ENCODE data around the gene TMEM171.

TMEM171 gene, protein sequence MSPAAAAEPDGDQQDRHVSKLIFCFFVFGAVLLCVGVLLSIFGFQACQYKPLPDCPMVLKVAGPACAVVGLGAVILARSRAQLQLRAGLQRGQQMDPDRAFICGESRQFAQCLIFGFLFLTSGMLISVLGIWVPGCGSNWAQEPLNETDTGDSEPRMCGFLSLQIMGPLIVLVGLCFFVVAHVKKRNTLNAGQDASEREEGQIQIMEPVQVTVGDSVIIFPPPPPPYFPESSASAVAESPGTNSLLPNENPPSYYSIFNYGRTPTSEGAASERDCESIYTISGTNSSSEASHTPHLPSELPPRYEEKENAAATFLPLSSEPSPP

DNA sequence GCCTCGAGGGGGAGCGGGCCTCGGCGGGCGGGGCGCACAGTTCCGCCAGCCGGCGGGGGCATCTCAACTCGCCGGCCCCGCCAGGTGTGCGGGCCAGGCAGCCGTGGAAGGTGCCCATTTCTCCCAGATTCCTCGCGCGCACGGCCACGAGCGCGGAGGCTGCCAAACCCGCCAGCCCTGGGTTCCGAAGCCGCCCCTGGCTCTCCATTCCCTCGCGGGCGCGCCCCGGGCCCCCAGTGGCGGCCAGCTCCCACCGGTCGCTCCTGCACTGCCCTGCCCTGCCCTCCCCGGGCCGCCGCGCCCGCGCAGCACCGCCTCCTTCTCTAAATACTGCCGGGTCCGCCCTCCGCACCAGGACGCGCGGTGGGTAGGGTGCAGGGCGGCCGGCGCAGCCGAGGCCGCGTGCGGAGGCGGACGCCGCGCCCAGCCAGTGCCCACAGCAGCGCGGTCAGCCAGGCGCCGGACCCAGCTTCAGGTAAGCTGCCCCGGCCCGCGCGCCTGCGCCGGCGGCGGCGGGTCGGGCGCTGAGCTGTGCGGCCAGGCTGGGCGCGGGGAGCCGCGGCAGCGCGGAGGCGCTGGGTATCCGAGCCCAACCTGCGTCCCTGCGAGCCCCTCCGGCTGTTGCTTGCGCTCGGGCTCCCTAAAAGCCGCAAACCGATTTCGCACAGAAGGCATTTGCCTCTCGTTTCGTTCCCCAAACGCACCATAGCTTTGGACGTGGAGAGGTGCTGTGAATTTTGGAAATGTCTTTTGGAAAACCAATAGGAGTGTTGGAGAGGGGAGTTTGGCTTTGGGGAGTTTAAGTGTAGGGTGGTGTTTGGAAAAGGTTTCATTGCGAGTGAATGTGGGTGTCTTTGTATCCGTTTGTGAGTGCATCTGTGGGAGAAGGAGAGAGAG is at the start of gene TMEM171:
TSS of gene TMEM171 (plus strand) at position 354 of the 897 bp plus-strand sequence. CDS start 2,799 bp downstream, outside the sequence.
- peak; percentile 49 for DNase-seq (ENCODE audit: low read depth)

DNA sequence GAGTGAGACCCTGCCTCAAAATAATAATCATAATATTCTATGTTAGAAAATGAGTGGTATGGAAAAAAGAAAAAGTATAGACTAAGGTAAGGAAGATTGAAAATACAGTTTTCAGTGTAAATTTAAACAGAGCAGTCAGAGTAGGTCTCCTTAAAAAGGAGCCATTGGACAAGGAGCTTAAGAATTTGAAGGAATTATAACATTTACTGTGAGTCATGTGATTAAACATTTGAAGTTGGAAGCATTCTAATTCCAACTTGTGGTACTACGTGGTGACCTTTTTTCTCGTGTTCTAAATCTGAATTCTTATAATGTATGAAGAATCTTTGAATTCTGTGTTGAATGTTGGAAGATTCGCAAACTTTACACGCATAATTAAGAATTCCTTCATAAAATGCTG is 39.3 kb upstream of the TMEM171 start:
- DNase-seq (ENCODE audit: low read depth) = no peak

DNA sequence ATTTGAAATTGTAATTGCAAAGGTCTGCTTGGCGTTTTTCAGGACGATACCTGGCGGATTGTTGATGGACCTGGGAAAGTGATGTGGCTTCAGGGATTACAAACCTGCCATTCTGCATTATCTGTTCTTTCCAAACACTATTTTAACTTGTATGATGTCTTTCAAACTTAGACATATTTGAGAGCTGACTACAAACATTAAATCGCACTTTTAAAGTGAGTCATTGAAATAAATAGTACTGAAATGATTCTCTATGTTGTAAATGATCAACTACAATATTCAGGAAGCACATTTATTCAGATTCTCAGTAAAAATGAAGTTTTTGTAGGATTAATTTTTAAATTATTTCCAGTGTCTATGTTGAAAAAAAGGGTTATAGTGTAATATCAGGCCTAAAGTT is 32.3 kb upstream of the TMEM171 start:
- peak; percentile 34 for DNase-seq (ENCODE audit: low read depth)

DNA sequence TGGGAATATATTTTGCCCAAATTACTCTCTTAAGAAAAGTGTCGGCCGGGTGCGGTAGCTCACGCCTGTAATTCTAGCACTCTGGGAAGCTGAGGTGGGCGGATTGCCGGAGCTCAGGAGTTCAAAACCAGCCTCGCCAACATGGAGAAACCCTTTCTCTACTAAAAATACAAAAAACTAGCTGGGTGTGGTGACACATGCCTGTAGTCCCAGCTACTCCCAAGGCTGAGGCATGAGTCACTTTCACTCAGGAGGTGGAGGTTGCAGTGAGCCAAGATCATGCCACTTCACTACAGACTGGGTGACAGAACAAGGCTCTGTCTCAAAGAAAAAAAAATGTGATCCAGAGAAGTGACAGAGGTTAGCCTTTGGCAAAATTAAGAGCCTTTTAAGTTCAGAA is 26.4 kb upstream of the TMEM171 start:
- peak; percentile 84 for DNase-seq (ENCODE audit: low read depth)

DNA sequence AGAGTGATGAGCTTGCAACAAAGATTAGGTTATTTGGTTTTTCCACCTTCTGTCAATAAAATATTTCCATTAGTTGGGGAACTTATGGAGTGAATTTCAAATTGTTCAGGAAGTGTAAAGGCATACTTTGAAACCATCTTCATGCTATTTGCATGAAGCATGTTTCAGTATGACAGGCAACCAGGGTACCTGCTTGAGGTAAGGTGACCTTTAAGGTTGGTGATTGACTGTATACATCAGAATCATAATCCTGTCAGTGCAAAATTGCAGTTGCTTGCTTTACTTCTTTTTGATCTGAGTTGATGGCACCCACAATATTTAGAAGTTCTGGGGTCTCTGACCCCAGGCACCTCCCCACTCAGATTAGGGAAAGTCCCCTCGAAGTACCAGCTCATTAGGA is 26.0 kb upstream of the TMEM171 start:
- no peak for DNase-seq (ENCODE audit: low read depth)

DNA sequence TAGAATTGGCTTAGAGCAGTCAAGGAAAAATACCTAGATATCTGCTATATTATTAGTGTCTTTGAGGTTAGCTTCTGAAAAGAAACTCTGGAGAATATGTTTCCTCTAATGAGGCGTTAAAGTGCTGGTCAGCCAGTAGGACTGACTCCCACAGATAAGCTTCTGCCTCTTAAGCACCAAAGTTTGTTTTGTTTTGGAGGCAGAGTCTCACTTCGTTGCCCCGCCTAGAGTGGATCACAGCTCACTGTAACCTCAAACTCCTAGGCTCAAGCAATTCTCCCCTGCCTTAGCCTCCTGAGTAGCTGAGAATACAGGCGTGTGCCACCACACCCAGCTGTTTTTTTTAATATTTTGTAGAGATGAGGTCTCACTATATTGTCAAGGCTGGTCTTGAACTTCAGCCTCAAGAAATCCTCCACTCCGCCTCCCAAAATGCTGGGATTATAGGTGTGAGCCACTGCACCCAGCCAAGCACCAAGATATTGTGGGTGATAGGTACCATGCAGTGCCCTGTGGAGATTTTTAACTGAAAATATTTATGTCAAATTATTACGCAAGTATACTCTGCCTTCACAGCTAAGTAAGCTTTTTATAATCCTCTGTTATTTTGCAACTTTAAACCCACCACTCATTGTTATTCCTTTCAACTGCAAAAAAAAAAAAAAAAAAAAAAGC is 24.7 kb upstream of the TMEM171 start:
- no peak for DNase-seq (ENCODE audit: low read depth)

DNA sequence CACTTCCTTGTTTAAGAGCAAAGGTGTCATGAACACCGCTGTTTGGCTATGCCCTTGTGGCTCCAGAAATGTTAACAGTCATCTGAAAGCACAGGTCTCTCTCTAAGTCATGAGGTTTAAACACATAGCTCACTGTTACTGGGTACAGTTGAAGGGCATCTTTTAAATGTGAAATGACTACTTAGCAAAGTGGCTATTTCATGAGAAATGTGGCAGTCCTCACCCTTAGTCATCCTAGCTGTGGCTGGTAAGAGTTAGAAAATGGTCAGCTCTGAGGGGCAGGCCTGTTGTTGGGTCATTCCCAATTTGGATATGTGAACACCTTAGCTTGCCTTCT is 24.2 kb upstream of the TMEM171 start:
- no peak for DNase-seq (ENCODE audit: low read depth)

DNA sequence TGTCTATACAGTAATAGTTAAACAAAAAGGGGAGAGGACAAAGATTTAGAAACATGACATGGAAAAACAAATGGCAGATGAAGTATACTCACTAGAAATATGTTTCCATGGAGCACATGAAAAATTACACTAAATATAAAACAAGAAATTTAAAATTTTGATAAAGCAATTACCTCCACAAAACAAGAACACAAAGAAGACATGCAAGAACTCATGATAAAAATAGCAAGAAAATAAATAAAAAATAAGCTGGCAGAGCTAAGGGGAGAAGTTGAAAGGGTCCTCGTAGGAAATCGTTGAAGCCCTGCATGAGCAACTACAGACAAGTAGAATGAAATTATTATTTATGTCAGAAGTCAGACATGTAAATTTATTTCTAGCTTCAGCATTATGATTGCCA is 22.6 kb upstream of the TMEM171 start:
- no peak for DNase-seq (ENCODE audit: low read depth)

DNA sequence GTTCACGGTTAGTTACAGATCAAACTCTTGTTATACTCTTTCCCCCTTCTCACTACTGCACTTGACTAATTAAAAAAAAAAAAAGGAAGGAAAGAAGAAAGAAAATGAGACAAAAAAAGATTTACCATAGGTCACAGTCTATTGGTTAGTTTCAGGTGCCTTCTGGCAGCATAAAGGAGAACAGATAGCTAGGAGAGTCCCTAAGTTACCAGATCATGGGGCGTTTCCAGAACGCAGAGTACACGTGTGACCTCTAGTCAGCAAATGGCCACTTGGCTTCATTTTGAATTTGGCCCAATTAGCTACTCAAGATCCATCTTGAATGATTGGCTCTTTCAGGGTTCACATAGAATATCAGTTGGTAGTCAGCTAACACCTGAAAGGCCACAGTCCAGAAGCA is 20.3 kb upstream of the TMEM171 start:
- DNase-seq (ENCODE audit: low read depth) = no peak

DNA sequence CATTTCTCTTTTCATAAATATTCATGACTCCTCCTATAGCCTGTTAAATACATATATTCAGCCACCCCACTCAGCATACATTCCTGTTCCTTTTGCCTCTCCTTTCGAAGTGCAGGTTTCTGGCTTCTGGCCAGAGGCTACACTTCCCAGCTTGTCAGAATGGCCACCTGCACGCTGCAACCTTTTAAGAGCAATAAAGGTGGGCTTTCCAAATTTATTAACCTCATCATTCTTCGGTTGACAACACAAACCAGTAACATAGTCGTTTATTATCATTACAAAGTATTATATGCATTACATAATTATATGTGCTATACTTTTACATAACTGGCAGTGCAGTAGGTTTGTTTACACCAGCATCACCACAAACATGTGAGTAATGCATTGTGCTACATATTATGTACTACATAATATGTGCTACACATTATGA is 16.5 kb upstream of the TMEM171 start:
- no peak for DNase-seq (ENCODE audit: low read depth)

DNA sequence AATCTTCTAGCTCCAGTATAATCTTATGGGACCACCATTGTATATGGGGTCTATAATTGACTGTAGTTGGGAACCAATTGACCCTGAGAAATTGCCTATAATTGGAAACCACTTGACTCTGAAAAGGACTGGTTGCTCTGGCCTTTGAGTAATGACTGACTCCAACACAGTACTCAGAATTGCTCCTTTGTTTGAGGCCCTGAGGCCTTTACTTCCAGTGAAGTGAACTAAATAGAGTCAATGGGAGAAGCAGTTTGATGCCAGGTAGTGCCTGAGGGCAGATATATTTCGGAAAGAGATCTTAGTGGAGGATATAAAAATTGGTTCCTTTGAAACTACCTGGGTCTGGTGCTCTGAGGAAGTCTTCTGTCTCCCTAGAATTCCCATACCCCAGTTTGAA is 16.0 kb upstream of the TMEM171 start:
- no peak for DNase-seq (ENCODE audit: low read depth)

DNA sequence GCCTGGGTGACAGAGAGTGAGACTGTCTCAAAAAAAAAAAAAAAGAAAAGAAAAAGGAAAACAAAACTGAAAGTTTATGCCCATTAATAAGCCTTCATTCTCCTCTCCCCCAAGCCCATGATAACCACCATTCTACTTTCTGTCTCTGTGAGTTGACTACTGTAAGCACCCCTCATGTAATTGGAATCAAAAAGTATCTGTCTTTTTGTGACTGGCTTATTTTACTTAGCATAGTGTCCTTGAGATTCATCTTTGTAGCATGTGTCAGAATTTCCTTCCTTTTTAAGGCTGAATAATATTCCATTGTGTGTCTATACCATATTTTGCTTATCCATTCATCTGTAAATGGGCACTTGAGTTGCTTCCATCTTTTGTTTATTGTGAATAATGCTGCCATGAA is 14.0 kb upstream of the TMEM171 start:
- no peak for DNase-seq (ENCODE audit: low read depth)

DNA sequence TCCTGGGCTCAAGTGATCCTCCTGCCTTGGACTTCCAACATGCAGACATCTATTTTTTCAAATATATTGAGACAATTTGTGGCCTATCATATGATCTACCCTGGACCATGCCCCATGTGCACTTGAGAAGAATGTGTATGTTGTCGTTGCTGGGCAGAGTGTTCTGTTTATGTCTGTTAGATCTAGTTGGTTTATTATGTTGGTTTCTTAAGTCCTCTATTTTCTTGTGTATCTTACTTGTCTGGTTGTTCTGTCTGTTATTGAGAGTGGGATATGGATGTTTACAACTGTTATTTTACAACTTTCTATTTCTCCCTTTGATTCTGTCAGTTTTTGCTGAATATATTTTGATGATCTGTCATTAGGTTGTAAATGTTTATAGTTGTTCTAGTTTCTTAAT is 10.2 kb upstream of the TMEM171 start:
- no peak for DNase-seq (ENCODE audit: low read depth)

DNA sequence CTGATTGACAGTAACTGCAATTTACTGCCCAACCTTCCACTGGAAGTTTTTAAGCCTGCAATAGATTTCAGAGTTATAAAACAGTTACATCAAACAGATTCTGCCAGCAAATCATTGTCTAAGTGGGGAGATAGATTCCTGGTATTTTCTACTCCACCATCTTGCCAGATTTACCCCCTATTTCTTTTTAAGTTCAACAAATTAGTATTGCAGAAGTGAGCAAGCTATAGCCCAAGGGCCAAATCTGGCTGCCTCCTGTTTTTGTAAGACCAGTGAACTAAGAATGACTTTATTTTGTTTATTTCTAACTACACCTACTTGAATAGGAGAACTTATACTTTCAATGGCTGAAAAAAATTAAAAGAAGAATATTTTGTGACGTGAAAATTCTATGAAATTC is 8.8 kb upstream of the TMEM171 start:
- DNase-seq (ENCODE audit: low read depth) = no peak

DNA sequence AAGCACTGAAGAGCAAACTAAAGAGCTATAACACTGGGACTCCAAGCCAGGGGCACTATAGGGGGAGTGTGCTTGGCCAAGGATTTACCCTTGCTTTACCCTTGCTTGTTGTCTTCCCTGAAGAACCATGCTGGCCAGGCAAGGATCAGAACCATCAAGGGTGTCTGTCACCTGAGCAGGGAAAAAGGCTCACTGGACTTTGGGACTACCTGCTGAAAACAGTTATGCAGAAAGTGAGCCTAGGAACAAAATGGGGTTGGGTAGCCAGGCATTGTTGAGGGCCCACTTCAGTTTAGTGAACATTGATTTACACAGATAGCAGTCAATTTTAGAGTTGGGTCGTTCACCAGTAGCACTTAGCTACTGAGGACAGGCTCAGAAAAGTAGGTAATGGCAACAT is 8.0 kb upstream of the TMEM171 start:
- no peak for DNase-seq (ENCODE audit: low read depth)

DNA sequence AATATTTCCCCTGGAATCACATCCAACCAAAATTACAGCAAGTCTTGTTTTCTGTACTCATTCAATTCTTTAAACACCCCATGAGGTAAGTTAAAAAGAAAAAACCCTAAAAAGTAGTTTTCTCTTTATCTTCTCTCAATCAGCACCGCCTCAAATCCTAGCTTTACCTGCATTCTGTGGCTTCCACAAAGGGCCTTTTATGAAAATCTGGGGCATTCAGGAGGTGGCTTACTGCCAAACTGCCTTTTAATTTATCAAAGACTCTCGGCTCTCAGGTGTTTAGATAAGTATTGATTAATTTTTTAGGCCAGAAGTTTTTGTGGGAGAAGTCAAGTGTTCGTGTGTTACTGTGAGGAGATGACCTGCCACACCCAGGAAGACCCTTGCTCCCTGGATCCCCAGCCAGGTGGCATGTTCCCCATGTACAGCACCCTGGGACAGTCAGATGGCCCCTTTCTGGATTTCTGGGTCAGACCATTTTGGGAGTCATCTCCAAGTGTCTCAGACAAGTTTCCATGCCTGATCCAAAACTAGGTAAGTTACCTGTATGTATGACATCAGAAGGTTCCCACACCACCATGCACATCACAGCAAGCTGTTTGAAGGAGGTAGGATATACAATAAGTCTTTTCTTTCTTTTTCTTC is 6.2 kb upstream of the TMEM171 start:
- DNase-seq (ENCODE audit: low read depth) = no peak

DNA sequence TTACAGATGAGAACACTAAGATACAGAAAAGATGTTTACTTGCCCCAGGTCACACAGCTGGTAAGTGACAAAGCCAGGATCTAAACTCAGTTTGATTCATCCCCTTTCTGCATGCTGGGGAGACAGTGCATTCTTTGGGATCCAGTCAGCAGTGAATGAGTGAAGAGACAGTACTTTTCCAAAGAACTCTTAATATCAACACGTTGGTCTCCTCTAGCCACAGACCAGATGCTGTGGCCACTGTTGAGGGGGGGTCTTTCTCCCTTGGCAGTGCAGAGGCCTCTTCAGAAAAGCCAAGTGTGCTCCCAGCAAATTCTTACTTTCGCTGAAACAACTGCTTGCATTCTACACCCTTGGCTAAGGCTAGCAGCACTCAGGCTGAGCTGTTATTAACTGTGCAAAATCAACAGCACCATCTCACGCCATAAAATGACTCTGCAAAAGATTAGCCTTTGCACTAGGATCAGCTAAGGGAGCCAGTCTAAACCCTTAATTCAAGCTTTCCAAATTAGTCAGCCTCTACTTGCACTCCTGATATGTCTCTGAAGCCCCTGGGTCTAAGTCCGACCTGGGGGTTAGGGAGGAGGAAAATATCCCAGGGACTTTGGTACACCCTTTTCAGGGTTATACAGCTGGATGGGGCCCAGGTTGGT is 4.8 kb upstream of the TMEM171 start:
- DNase-seq (ENCODE audit: low read depth) = peak; percentile 96

DNA sequence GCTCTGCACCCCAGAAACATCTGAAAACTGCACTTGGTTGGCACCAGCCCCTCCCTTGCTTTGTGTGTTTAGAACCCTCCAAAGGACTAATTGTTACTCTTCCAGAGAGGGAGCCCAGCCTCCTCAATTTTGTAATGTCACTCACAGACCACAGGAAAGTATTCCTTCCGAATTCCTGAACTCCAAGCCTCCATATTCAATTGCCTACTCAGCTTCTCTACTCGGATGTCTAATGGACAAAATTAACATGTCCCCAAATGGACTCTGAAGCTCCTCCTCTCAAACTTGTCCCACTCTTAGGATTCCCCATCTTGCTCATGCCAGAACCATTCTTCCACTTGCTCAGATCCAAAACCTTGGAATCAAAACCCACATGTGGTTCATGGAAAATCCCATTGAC is 3.9 kb upstream of the TMEM171 start:
- DNase-seq (ENCODE audit: low read depth) = peak; percentile 27

DNA sequence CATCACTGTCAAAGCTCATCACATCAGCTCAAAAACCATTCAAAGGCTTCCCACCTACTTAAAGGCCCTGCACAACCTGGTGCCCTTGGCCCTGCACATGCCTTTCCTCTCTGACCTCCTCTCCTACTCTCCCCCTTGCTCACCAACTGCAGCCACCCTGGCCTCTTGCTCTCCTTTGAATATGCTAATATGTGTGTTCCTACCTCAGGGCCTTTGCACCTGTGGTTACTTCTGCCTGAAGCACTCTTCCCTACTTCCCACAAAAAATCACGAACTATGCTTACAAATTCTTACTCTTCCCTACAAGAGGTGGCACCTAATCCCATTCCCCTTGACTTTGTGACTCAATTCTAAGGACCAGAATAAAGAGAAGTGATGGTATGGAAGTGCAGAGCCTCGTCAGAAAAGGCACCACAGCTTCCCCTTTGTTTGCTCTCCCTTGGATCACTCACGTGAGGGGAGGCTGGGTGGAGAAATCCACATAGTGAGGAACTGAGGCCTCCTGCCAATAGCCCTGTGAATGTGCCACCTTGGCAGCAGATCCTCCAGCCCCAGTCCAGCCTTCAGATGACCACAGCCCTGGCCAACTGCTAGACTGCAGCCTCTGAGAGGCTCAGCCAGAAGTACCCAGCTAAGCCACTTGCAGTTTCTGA is 3.2 kb upstream of the TMEM171 start:
- DNase-seq (ENCODE audit: low read depth) = no peak

DNA sequence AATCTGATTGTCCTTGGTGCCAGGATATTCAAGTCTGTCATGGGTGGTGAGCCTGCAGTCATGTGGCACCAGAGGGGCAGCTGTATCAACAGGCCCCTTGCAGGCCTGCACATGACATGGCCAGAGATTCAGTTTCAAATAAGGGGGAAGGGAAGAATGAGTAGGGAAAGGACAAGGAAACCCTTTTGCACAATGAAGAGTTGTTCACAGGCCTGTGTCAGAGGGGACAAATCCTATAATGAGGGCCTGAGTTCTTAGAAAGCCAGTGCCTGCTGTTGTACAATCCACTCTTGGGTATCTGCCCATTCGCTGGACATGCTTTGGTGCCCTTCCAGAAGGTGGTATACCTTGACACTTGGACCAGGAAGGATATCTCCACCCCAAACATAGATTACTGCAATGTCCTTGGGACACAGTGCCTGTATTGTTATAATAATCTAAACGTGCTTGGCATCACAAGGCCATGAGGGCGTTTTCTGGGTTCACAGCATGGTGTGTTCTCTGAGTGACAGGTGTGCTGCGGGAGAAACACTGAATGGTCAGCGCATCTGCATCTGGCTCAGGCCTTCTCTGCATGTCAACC is 1.9 kb upstream of the TMEM171 start:
- DNase-seq (ENCODE audit: low read depth) = no peak

Measured in EH (cell line).